Retinal pigment epithelial cell (primary cell): Measurements from ENCODE around the gene ZNF221.

Experiments used
- DNase-seq: peaks from one replicate; pipeline ENCODE4 v3.0.0-alpha.2; 2010; ENCODE audit warnings: low read depth
- H3K4me3 ChIP-seq: 2 replicates; pipeline ENCODE4 v1.5.1; 2011; ENCODE audit warnings: mild to moderate bottlenecking, low read length, control low read depth, moderate library complexity
- CTCF ChIP-seq: conservative IDR thresholded peaks from 2 replicates; pipeline ENCODE4 v1.5.1; 2011; ENCODE audit warnings: low read depth, low read length, control low read depth, inconsistent platforms

Gene ZNF221

GRCh38 chr19:43997631-43998290 lies 46.7 kb downstream of the ZNF221 start:
- no peak for TF ChIP-seq CTCF
- no peak overlapping the region for H3K4me3 ChIP-seq
- no peak for DNase-seq

- peak overlapping the region; percentile 98 for H3K4me3 ChIP-seq
- TF ChIP-seq CTCF = no peak
- no peak for DNase-seq
Observed at GRCh38 chr19:44002212-44002565, 51.2 kb downstream of the ZNF221 start.

- peak within 1 kb of the TSS; percentile 98 for H3K4me3 ChIP-seq
- peak; percentile 86 for DNase-seq
- TF ChIP-seq CTCF = no peak
Observed at GRCh38 chr19:44002566-44003460, 51.8 kb downstream of the ZNF221 start, which contains the start of gene ZNF230. Gene ZNF230 (plus strand): TSS chr19:44002957. CDS start chr19:44007079, 4,122 bp downstream.

GRCh38 chr19:44003461-44004009 lies 52.5 kb downstream of the ZNF221 start:
- no peak for DNase-seq
- no peak for TF ChIP-seq CTCF
- H3K4me3 ChIP-seq = peak overlapping the region; percentile 98

- DNase-seq = no peak
- TF ChIP-seq CTCF = no peak
- no peak overlapping the region for H3K4me3 ChIP-seq
Observed at GRCh38 chr19:44005973-44006372, 54.9 kb downstream of the ZNF221 start.

- no peak for DNase-seq
- no peak for TF ChIP-seq CTCF
Observed at GRCh38 chr19:44007473-44007872, 56.4 kb downstream of the ZNF221 start.

GRCh38 chr19:44010468-44010867 lies 59.4 kb downstream of the ZNF221 start:
- H3K4me3 ChIP-seq = no peak overlapping the region
- no peak for DNase-seq
- TF ChIP-seq CTCF = no peak

More at GRCh38 chr19:44007473-44007872, 56.4 kb downstream of the ZNF221 start:
- H3K4me3 ChIP-seq = no peak overlapping the region
